ENCODE data around the gene MAGI2. TPM values are rescaled to one million over a fixed set of nuclear protein-coding genes. Genes with fewer than 3 reads are reported as not detected.

The MAGI2 gene
- total RNA-seq, 1 experiment from 2014 or later, result 0.22 TPM

GRCh38 chr7:78261739-78262138 lies 1191.7 kb downstream of the MAGI2 start:
- Histone ChIP-seq H3K4me2 (ENCODE audit: low read length) (no peak overlapping the region), H3K9me3 (ENCODE audit: control insufficient read depth in 1 of 2, insufficient read depth in 1 of 2, low read depth in 1 of 2, low read length in 2 of 2) (no peaks in the 10 kb centered on the region), H4K20me1 (ENCODE audit: insufficient read depth) (no peaks in the 10 kb centered on the region), H2AFZ (ENCODE audit: low read depth, low read length, poor library complexity, severe bottlenecking) (no peak overlapping the region), H3K27ac (ENCODE audit: low read depth, low read length) (no peak overlapping the region), H3K27me3 (ENCODE audit: insufficient read depth, low read length) (peaks cover 39% of the 10 kb centered on the region), H3K4me1 (ENCODE audit: control insufficient read depth in 1 of 2, insufficient read depth in 2 of 2, low read length in 2 of 2) (no peaks in the 10 kb centered on the region), H3K36me3 (ENCODE audit: control insufficient read depth in 1 of 2, insufficient read depth in 2 of 2, low read length in 2 of 2) (no peaks in the 10 kb centered on the region), H3K9ac (ENCODE audit: low read length) (no peak overlapping the region), H3K79me2 (ENCODE audit: insufficient read depth, low read length) (no peaks in the 10 kb centered on the region), H3K9me2 (ENCODE audit: insufficient read depth) (no peaks in the 10 kb centered on the region), H3K4me3 (replicated peaks in 1 of 2; ENCODE audit: low read depth in 1 of 2, low read length in 2 of 2) (no peak overlapping the region)
- ChIA-PET RAD21 (ENCODE audit: low non-redundant PET in 1 of 2, low total read pairs in 2 of 2, uncharacterized antibody in 2 of 2, unreplicated experiment in 2 of 2) (no interaction called here), CTCF (no interaction called here), POLR2A (no interaction called here)
- no TSS peak for BruUV-seq (replicated peaks)
- ATAC-seq, result no peak
- no peak for DNase-seq (ENCODE audit: low read depth, low spot score)
- no peak for TF ChIP-seq CBX3 (IDR thresholded peaks at IDR 0.05; ENCODE audit: low read depth)
- TF ChIP-seq TCF7L2 (IDR thresholded peaks at IDR 0.05; ENCODE audit: borderline replicate concordance, extremely low read depth, insufficient read depth, insufficient read length), result no peak
- TF ChIP-seq ATF3 (IDR thresholded peaks at IDR 0.05), result no peak
- TF ChIP-seq CTCF (IDR thresholded peaks at IDR 0.05 in 2 of 3, conservative IDR thresholded peaks at IDR 0.05 in 1 of 3; ENCODE audit: borderline replicate concordance in 1 of 3, insufficient read depth in 1 of 3, low read depth in 2 of 3, low read length in 2 of 3), result no peak
- no peak for TF ChIP-seq SRF (IDR thresholded peaks at IDR 0.05; ENCODE audit: low read depth)
- TF ChIP-seq EZH2 (IDR thresholded peaks at IDR 0.05), result no peak
- no peak for TF ChIP-seq POLR2AphosphoS5 (IDR thresholded peaks at IDR 0.05; ENCODE audit: low read depth, low read length)
- TF ChIP-seq JUND (IDR thresholded peaks at IDR 0.05), result no peak
- no peak for TF ChIP-seq EZH2phosphoT487 (IDR thresholded peaks at IDR 0.05; ENCODE audit: borderline replicate concordance)
- TF ChIP-seq ZBTB33 (IDR thresholded peaks at IDR 0.05; ENCODE audit: extremely low read depth, insufficient replicate concordance, low read length), result no peak
- TF ChIP-seq MAX (IDR thresholded peaks at IDR 0.05), result no peak
- TF ChIP-seq REST (IDR thresholded peaks at IDR 0.05; ENCODE audit: low read depth), result no peak
- TF ChIP-seq SIN3A (IDR thresholded peaks at IDR 0.05; ENCODE audit: low read depth), result no peak
- no peak for TF ChIP-seq POLR2A (IDR thresholded peaks at IDR 0.05; ENCODE audit: borderline replicate concordance, extremely low read depth, insufficient read depth, insufficient read length)
- intact Hi-C loops (cut with micrococcal nuclease), result no loop called here
